GM10266 (cell line): ENCODE measurements around the gene MSRB3.

Source experiments
- DNase-seq: peaks from one replicate; pipeline ENCODE4 v3.0.0; 2012; ENCODE audit errors: extremely low spot score
- CTCF ChIP-seq: IDR thresholded peaks from 2 replicates; pipeline ENCODE4 v1.5.1; 2012; ENCODE audit warnings: mild to moderate bottlenecking, low read depth; ENCODE audit not compliant: control insufficient read depth, insufficient read depth; ENCODE audit errors: missing control alignments

Gene MSRB3

DNA sequence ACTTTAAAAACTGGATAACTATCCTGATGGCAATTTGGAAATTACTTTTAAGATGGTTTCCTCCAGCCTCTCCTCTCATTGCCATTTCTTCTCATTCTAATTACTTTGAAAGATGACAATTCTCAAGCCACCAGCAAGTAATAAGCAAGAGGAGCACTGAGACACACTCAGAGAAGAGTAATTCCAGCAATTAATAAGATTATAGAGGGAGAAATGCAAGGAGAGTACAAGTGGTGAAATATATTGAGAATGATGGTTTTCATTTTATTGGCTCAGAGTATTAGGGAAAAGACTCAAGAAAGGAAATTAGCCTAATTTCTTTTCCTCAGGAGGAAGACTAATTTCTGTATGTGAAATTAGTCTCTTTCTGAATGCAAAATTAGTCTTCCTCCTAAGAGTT, 20.5 kb upstream of the MSRB3 start:
- no peak for TF ChIP-seq CTCF
- no peak for DNase-seq

GRCh38 chr12:65259501-65259900, 19.0 kb upstream of the MSRB3 start:
- DNase-seq, result no peak
- no peak for TF ChIP-seq CTCF

- no peak for TF ChIP-seq CTCF
- DNase-seq, result no peak
These were observed 14.7 kb upstream of the MSRB3 start for GRCh38 chr12:65263777-65264176.

- TF ChIP-seq CTCF, result no peak
- DNase-seq, result no peak
These were observed 12.1 kb upstream of the MSRB3 start for GRCh38 chr12:65266408-65266807.

- no peak for DNase-seq
- TF ChIP-seq CTCF, result no peak
These were observed 8.9 kb upstream of the MSRB3 start for GRCh38 chr12:65269603-65270002.

DNA sequence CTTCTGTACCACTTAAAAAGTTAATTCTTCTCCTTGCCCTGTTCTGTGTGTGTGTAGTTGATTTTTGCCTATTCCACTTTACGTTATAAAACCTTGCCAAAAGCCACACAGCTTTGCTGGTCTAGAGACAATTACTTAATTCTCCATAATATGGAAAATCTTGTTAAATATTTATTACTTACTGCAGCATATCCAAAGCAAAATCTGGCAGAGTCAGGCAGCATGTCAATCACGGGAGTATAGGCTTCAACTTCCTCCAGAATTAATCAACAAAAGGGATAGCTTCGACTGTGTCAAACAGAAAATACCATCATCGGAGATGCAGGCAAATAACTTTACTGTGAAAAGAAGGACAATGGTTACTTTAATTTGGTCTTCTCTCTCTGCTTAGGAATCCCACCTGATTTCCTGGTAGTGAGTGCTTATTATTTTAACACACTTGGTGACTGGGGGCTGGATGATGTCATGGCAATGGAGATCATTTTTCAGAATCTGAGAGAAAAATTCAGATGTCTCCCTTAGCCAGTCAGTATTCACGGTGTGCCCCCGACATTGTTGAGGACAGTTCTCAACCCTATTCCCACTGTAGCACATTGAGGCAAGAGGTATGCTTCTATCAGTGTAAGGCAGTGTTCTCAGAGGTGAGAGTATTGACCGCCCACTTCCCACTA, 3.7 kb upstream of the MSRB3 start:
- DNase-seq, result no peak
- no peak for TF ChIP-seq CTCF

DNA sequence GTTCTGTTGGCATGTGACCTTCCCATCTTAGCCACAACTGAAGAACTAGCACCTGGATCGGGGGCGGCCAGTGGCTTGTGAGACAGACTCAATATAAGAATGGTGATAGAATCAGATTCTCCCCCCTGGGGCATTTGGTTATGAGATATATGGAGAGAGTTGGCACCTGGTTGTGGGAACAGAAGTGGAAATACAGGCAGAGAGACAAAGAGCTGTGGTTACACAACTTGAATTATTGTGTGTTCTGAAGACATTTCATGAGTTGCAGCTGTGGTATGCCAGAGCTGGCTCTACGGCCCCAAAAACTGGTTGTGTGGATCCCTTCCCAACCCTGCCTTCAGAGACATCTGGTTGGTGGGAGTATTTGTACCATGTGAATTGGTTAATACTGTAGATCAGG, 2.9 kb upstream of the MSRB3 start:
- no peak for TF ChIP-seq CTCF
- no peak for DNase-seq
